GM12874 (cell line): ENCODE data around the gene PLBD1.

Source experiments
- TF ChIP-seq, protein P1 (sequence below): IDR thresholded peaks from 2 replicates; pipeline ENCODE4 v1.5.1; 2011; ENCODE audit warnings: low read depth, mild to moderate bottlenecking, control low read depth, low read length, moderate library complexity; ENCODE audit not compliant: insufficient read depth

Gene PLBD1

DNA sequence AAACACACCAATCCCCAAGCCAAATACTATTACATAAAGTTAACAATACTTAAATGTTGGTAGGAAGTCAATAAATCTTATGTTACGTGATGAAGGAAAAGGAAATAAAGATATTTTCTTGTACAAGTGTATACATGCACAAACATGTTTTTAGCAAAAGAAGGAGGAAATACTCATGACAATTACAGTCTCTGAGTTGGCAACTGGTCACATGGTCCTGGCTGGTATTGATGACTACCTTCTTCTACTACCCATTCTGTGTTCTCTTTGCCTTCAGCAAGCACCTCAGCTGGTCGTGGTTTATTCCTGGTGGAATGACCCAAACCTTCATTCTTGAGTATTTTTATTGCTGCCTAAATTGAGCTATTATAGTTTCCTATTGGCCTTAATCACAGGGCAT is 84.8 kb downstream of the PLBD1 start:
- TF ChIP-seq, protein P1, sequence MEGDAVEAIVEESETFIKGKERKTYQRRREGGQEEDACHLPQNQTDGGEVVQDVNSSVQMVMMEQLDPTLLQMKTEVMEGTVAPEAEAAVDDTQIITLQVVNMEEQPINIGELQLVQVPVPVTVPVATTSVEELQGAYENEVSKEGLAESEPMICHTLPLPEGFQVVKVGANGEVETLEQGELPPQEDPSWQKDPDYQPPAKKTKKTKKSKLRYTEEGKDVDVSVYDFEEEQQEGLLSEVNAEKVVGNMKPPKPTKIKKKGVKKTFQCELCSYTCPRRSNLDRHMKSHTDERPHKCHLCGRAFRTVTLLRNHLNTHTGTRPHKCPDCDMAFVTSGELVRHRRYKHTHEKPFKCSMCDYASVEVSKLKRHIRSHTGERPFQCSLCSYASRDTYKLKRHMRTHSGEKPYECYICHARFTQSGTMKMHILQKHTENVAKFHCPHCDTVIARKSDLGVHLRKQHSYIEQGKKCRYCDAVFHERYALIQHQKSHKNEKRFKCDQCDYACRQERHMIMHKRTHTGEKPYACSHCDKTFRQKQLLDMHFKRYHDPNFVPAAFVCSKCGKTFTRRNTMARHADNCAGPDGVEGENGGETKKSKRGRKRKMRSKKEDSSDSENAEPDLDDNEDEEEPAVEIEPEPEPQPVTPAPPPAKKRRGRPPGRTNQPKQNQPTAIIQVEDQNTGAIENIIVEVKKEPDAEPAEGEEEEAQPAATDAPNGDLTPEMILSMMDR, result no peak

- TF ChIP-seq, protein P1, result no peak
Measured at GRCh38 chr12:14482361-14482760, 85.3 kb downstream of the PLBD1 start.

DNA sequence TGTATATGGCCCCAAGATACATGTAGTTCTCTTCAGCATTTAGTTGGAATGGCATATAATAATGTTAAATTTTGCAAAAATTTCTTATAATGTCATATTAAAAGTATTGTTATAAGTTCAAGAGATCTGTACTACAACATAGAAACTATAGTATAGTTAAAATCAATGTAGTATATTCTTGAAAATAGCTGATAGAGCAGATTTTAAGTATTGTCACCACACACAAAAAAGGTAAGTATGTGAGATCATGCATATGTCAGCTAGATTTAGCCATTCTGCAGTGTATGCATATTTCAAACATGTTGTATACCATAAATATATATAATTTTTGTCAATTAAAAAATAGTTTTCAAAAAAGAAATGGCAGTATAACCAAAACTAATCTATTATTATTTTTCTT is 86.5 kb downstream of the PLBD1 start:
- TF ChIP-seq, protein P1, result no peak

GRCh38 chr12:14479004-14479403 is 88.7 kb downstream of the PLBD1 start:
- TF ChIP-seq, protein P1, result no peak

- TF ChIP-seq, protein P1, result no peak
Measured at GRCh38 chr12:14473707-14474287, 93.9 kb downstream of the PLBD1 start.

GRCh38 chr12:14471497-14471896 is 96.2 kb downstream of the PLBD1 start:
- TF ChIP-seq, protein P1, result no peak

DNA sequence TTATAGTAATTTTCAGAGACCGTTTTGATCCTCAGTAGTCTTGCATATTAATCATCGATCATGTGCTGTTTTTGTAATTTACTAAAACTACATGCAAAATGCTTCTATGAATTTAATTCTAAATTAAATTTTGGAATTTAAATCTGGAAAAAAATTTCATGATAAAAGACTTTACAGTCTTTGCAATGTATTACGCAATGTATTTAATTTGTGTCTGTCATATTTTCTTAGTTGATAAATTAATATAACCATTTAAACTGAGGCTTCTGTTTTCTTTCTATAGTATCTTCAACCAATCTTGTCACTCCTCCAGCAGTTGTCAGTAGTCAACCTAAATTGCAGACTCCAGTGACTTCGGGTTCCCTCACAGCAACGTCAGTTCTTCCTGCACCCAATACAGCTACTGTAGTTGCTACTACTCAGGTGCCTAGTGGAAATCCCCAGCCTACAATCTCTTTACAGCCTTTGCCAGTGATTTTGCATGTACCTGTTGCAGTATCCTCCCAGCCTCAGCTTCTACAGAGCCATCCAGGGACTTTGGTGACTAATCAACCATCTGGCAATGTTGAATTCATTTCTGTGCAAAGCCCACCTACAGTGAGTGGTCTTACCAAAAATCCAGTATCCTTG is 107.4 kb downstream of the PLBD1 start:
- TF ChIP-seq, protein P1, result no peak
